ENCODE measurements around the gene GATA5.

GATA5 gene

GRCh38 chr20:62485701-62486089, 9.9 kb upstream of the GATA5 start:
- DNase-seq, result no peak

DNA sequence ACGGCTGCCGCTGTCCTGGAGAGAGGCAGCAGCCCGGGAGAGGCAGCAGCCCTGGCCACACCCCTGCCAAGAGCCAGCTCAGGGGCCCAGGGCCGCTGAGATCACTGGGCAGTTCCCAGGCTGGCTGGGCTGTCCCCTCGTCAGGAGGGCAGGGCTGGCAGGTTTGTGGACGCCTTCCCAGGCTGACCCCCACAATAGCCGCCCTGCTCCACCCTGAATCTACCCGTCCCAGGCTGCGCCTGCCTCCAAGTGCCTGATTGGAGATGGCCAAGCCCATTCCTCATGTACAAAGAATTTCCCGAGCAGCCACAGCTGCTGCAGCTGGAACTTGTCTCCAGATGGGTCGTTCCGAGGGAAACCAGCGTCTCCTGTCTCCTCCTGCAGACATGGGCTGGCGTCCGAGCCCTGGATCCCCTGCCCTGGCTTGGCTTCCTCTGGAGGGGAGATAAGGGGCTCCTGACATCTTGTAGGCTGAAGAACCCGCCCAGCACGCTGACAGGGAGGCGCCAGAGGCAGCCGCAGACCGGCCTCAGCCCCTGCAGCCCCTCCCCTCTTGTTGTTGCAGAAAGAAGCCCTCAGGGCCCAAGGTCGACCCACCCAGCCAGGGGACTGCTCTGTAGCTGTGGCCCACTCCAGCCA, 9.4 kb upstream of the GATA5 start:
- no peak for DNase-seq

DNA sequence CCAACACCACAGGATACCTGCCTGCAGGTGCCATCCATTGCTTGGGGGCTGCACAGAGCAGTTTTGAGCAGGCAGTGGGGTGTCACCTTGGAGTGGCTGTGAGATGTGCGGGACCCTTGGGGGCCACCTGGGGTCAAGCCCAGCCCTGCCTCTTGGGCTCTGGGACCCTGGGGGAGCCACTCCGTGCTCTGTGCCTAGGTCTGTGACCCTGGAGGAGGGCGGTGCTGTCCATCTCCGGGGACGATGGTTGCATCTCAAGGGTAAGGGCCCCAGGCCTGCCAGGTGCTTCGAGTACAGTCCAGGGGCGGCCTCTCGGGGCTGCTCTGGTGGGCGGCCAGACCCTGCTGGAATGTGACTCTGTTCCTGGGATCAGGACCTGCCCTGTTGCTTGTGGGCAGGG, 8.7 kb upstream of the GATA5 start:
- DNase-seq, result no peak

- DNase-seq, result no peak
Measured at GRCh38 chr20:62483613-62484458, 8.0 kb upstream of the GATA5 start.

- no peak for DNase-seq
Measured at GRCh38 chr20:62482974-62483373, 7.2 kb upstream of the GATA5 start.

DNA sequence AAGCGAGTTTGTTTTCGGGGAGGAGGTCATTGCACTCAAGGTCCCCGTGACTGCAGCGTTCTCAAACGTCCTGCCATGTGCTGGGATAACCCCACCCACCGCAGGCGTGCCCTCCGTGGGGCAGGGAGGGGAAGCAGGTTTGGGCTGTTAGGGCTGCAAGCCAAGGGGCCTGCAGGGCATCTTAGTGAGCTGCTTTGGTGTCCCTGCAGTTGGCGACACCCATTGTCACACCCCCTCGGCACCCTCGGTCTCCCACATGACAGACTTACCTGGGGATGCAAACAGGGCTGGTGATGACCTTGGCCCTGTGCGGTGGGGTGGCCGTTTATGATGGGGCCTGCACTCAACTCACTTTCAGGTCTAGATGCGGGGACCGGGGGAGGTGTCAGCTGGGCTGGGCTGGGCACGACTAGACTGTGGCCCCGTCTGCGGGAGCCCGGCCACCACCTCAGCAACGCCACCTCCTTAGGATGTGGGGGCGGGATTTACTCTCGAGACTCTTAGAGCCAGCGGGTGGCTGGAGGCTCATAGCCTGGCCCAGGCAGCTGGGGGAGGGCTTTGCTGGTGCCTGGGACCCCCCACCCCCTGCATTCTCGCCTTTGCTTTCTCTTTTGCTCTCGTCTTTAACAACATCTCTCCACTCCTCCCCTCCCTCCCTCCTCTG, 6.5 kb upstream of the GATA5 start:
- DNase-seq, result no peak

DNA sequence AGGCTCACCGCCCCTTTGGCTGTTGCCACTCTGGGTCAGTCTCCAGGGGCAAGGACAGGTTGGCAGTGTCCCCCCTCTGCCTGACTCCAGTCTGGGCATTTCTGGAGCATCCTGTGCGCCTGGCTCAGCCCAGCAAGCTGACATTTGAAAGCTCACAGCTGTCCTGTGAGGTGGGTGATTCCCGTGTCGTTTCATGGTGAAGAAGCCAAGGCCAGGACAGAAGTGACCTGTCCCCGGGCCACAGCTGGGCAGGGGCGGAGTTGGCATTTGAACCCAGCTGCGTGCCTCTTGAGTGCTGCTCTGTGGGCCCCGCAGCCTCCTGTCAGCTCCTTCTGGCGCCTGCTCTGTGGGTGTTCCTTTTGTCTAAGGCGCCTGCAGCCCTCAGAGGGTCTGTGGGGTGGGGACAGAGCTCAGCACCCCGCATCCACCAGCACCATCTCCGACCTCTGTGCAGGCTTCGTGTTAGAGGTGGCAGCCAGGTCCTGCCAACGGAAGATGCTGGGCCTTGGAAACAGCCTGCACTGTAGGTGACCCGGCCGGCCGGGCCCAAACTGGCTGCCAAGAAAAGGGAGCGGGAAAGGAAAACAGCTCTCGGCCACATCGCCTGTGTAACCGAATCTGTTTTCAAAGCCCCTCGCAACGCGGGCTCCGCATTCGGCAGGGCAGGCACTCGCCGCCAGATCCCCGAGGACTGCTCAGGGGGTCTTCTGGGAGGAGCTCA, 5.8 kb upstream of the GATA5 start:
- DNase-seq, result no peak

DNA sequence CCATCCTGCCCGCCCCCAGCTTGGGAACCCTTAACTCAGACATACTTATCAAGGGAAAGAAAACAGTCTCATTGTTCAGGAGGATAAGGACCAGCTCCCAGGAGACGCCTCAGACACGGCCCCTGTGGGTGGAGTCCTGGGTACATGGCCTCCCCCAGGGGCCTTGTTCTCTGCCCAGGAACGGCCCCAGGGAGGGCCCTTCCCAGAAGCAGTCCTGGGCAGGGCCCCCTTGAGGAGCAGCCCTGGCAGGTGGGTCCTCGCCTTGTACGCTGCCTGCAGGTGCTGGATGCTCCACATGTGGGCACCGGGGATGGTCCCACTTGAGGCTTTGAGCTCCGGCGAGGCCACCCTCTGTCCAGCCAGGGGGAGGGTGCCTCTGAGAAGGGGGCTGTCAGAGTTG, 4.5 kb upstream of the GATA5 start:
- no peak for DNase-seq

DNA sequence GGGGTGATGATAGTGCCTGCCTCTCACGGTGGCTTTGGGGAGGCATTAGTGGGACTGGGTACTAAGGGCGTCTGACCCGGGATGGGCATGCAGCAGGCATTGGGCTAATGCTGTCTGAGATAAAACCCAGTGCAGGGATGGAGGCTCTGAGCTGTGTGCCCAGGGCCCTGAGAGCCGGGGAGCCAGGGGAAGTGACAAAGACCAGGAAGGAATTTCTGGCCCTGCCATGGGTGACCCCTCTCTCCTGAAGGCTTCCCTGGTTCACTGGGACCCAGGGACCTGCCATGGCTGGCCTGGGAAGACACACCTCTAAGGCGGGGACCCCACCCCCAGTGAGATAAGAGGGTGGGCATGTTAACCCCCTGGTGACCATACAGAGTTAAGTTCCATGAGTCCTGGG, 3.9 kb upstream of the GATA5 start:
- DNase-seq, result no peak

GRCh38 chr20:62479156-62479555, 3.4 kb upstream of the GATA5 start:
- no peak for DNase-seq

DNA sequence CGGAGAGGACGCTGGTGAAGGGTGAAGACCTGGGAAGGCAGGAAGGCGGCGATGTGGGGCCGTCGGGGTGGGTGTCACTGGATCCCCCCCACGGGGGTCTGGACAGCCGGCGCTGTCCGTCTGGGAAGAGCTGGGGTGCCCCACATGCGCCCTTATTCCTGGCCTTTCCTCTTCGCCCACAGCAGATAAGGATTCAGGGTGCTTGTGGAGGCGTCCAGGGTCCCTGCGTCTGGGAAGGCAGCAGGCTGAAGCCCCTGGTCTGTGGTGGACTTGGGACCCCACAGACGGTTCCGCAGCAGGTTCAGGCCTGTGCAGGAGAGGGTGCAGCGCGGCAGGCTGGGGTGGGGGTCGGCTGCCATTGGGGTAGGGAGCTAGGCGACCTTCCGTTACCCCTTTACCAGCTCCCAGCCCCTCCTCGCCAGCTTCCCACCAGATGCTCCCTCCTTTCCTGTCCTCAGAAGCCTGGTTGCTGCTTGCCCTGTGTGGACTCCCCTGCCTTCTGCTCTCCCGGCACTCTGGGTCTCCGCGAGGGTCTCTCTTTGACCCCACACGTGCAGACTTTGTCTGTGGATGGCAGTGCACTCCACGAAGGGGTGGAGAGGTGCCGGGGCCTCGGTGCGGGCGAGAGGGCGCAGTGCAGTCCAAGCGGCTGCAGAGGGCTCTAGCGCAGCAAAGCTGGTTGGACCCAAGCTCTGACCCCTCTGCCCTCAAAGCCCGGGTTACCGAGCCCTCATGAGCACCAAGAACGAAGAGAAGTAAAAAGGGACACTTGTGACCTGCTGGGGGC, 2.1 kb upstream of the GATA5 start:
- DNase-seq, result no peak

GRCh38 chr20:62476056-62476838, 452 bp upstream of the GATA5 start:
- DNase-seq, result no peak

DNA sequence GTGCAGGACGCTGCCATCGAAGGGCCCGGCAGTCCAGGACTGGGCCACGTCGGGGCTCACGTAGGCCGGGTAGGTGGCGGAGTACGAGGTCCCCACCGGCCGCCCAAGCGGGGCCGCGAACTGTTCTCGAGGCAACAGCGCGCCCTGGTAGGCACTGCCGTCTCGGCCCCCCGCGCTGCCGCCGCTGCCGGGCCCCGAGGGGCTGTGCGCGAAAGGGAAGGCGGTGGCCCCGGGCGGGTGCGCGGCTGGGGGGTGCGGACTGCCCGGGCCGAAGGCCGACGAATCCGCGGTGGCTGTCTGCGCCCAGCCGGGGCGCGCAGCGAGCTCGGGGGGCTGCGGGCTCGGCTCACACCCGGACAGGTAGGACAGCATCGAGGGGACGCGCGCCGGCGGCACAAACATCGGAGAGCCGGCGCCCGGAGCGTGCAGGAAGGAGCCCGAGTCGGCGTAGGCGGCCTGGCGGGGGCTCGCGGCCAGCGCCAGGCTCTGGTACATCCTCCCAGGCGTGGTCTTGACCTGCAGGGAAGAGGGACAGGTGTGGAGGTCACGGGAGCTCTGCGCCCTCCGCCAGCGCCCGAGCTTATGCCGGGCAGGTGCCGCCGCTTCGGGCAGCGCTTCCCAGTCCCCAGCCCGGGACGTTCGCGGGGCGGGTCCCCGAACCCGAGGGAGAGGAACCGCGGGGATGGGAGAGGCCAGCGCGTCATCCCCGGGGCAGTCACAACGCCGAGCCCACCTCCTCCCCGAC, 596 bp downstream of the GATA5 start:
- DNase-seq, result no peak

GRCh38 chr20:62474604-62475026, 1.2 kb downstream of the GATA5 start:
- no peak for DNase-seq

- DNase-seq, result no peak
Measured at GRCh38 chr20:62473717-62474603, 1.8 kb downstream of the GATA5 start.

DNA sequence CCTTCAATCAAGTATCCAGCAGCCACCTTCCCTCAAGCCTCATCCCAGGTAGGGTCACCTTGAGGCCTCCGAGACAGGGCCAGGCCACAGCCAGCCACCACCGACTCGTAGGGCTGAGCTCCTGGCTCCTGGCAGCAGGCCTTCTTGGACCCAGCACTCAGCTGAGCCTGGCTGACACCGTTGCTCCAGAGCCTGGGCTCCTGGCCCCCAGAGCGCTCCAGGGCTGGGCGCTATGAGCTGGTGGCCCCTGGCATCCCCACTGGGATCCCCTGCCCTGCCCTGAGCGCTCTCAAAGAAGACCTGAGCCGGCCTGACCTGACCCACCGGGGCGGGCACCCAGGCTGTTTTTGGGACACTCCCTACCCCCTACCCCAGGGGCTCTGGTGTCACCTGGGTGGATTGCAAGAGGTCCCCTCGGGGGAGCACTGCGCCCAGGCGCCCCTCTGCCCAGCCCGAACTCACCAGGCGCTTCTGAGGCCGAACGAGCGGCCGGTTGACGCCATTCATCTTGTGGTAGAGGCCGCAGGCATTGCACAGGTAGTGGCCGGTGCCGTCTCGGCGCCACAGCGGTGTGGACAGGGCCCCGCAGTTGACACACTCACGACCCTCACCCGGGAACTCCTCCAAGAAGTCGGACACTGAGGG, 2.7 kb downstream of the GATA5 start:
- no peak for DNase-seq

GRCh38 chr20:62472138-62472940, 3.5 kb downstream of the GATA5 start:
- no peak for DNase-seq

DNA sequence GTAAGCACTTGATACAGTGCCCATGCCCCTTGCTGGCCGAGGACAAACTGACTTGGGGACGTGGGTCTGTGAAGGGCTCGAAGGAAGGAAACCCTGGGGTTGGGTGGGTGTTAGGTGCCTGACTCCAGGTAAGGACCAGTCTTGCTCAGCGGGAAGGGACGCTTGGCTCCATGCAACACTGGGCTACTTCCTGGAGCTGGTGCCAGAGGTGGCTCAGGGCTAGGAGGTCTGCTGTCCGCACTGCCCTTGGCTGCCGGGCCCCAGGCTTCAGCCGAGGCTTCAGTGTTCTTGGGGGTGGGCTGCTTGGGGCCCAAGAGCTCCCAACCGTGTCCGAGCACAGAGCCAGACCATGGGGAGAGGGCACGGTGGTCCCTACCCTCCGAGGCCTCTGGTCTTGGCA, 5.3 kb downstream of the GATA5 start:
- DNase-seq, result no peak

DNA sequence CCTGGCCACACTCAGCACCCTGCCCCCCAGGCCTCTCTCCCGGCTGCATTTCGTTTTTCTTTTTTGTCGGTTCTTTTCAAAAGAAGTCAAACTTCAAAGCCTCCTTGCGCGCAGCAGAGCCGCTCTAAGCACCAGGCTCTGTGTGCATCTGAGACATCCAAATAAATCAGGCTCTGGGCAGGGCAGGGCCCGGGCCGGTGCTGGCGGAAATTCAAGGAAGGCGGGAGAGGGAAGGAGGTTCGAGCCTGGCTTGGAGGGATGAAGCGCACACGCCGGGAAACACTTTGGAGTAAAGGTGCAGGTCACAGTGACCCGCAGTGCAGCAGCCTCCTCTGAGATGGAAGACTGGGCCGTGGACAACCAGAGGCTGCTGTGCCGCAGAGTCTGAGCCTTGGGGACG, 5.8 kb downstream of the GATA5 start:
- no peak for DNase-seq

All from MV-4-11 (cell line).